OCI-LY1 (cell line): Measurements from ENCODE around the gene MAT2A.

Experiments
- H2AFZ ChIP-seq: fragments of 200-600 bp; sonication (generic), shearing (Covaris generic); 2 replicates; pipeline ENCODE4 v1.6.0; 2014; ENCODE audit warnings: antibody characterized with exemption, mild to moderate bottlenecking, low read length
- H3F3A ChIP-seq: fragments of 200-600 bp; sonication (generic), shearing (Covaris generic); 2 replicates; pipeline ENCODE4 v1.6.0; 2014; ENCODE audit warnings: mild to moderate bottlenecking, antibody characterized with exemption, low read length, moderate library complexity; ENCODE audit not compliant: insufficient read depth
- H3K27ac ChIP-seq: fragments of 200-600 bp; sonication (generic); 2 replicates; pipeline ENCODE4 v1.5.1; 2014; ENCODE audit warnings: low read length, mixed run types, mild to moderate bottlenecking, low read depth; ENCODE audit not compliant: poor library complexity, severe bottlenecking
- H3K27me3 ChIP-seq: fragments of 200-600 bp; sonication (generic); 2 replicates; pipeline ENCODE4 v1.6.0; 2014; ENCODE audit warnings: antibody characterized with exemption, mild to moderate bottlenecking, low read length, moderate library complexity; ENCODE audit not compliant: insufficient read depth
- H3K36me3 ChIP-seq: fragments of 200-600 bp; sonication (generic); 2 replicates; pipeline ENCODE4 v1.6.1; 2014; ENCODE audit warnings: mild to moderate bottlenecking, antibody characterized with exemption, low read length, moderate library complexity, mixed read lengths; ENCODE audit not compliant: insufficient read depth
- H3K4me1 ChIP-seq: fragments of 200-600 bp; sonication (generic); 2 replicates; pipeline ENCODE4 v1.5.1; 2014; ENCODE audit warnings: mild to moderate bottlenecking, low read length, moderate library complexity; ENCODE audit not compliant: insufficient read depth, severe bottlenecking
- H3K4me2 ChIP-seq: fragments of 200-600 bp; sonication (generic), shearing (Covaris generic); 2 replicates; pipeline ENCODE4 v1.6.1; 2014; ENCODE audit warnings: low read length
- H3K4me3 ChIP-seq: fragments of 200-600 bp; sonication (generic); 2 replicates; pipeline ENCODE4 v1.5.1; 2014; ENCODE audit warnings: low read length, low read depth, mild to moderate bottlenecking, mixed read lengths; ENCODE audit not compliant: poor library complexity, severe bottlenecking
- H3K79me2 ChIP-seq: fragments of 200-600 bp; shearing (Covaris generic); 2 replicates; pipeline ENCODE4 v1.6.1; 2016; ENCODE audit warnings: mixed run types, low read length, mixed read lengths; ENCODE audit not compliant: insufficient read depth
- H3K9ac ChIP-seq: fragments of 200-600 bp; sonication (generic), shearing (Covaris generic); 2 replicates; pipeline ENCODE4 v1.6.1; 2014; ENCODE audit warnings: mild to moderate bottlenecking, low read length, mixed read lengths
- H3K9me2 ChIP-seq: fragments of 200-600 bp; sonication (generic), shearing (Covaris generic); 2 replicates; pipeline ENCODE4 v1.6.1; 2014; ENCODE audit warnings: low read depth, mild to moderate bottlenecking, low read length, mixed read lengths
- H3K9me3 ChIP-seq: fragments of 200-600 bp; shearing (Covaris generic); 2 replicates; pipeline ENCODE4 v1.6.1; 2014; ENCODE audit warnings: low read length, mixed read lengths
- H4K20me1 ChIP-seq: fragments of 200-600 bp; sonication (generic), shearing (Covaris generic); 2 replicates; pipeline ENCODE4 v1.6.0; 2016; ENCODE audit warnings: mild to moderate bottlenecking, low read length; ENCODE audit not compliant: insufficient read depth
- CTCF ChIP-seq: fragments of 200-600 bp; sonication (generic), shearing (Covaris generic); IDR thresholded peaks from 2 replicates; pipeline ENCODE4 v1.5.1; 2017; ENCODE audit warnings: mild to moderate bottlenecking, antibody characterized with exemption, low read length, moderate library complexity, mixed read lengths
- EZH2 ChIP-seq: fragments of 200-600 bp; sonication (generic), shearing (Covaris generic); IDR thresholded peaks from 2 replicates; pipeline ENCODE4 v1.8.0; 2017; ENCODE audit warnings: borderline replicate concordance, mixed run types, mild to moderate bottlenecking, antibody characterized with exemption, low read length, moderate library complexity, mixed read lengths

MAT2A gene

DNA sequence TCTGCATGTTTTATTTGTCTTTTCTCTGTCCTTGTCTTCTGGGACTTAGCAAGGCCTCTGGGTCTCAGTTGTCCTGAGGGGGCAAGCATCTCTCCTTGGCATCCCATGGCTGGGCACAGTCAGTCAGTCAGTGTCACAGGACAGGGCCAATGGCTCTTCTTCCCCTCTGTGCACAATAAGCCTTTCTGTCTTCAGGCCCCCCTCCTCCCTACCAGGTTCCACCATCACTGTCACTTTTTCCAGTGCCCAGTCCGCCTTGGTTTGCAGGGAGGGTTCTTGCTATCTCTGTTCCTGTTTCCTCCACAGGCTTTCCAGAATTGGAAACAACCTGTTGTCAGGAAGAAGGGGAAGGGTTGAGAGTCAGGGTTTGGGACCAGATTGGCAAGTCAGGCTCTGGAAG lies 43.5 kb downstream of the MAT2A start:
- Histone ChIP-seq H3K9me3 (no peaks in the 10 kb centered on the region), H3K79me2 (no peaks in the 10 kb centered on the region), H3K4me1 (peaks cover 29% of the 10 kb centered on the region), H3K36me3 (peaks cover 53% of the 10 kb centered on the region), H3K4me3 (no peak overlapping the region), H3K9ac (no peak overlapping the region), H3K4me2 (no peak overlapping the region), H3K9me2 (no peaks in the 10 kb centered on the region), H4K20me1 (no peaks in the 10 kb centered on the region), H3K27ac (no peak overlapping the region), H2AFZ (no peak overlapping the region), H3F3A (no peaks in the 10 kb centered on the region), H3K27me3 (no peaks in the 10 kb centered on the region)
- TF ChIP-seq EZH2 = no peak
- TF ChIP-seq CTCF = no peak

DNA sequence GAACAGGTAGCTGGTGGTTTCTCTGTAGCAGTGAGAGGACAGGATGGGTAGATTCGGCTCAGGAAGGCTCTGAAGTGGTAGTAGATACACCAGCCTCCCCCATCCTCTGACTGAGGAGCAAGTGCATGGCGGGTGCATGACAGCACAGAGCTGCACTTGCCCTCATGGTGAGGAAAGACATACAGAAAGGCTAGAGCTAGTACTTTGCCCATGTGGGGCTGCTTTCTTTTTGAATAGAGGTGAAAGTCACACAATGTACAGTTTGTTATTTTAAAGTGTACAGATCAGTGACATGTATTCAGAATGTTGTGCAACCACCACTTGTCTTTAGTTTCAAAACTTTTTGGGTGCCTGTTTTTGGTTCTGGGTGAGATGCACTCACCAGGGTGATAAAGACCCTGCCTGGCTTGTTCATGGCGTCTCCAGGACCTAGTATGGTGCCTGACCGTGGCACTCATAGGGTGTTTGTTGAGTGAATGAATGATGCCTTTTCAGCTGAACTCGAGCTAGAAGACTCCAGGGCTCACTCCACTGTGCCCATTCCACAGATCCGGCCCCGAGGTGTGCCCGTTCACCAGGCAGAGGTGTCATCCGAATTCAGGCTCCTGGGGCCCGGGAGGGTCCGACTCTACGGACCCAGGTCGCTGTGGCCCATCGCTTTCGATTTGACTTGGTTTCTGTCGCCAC lies 44.8 kb downstream of the MAT2A start:
- H3K9ac ChIP-seq = no peak overlapping the region; the same call in 1 of the 2 replicates
- H3K4me2 ChIP-seq = peak overlapping the region; percentile 46; the same call in 1 of the 2 replicates
- no peak overlapping the region for H3K27ac ChIP-seq
- H3K9me3 ChIP-seq = no peaks in the 10 kb centered on the region
- H4K20me1 ChIP-seq = no peaks in the 10 kb centered on the region
- H3K27me3 ChIP-seq = no peaks in the 10 kb centered on the region
- TF ChIP-seq CTCF (no peak), EZH2 (no peak)
- no peaks in the 10 kb centered on the region for H3F3A ChIP-seq
- H3K9me2 ChIP-seq = no peaks in the 10 kb centered on the region
- no peaks in the 10 kb centered on the region for H3K79me2 ChIP-seq
- peak overlapping the region; percentile 7 for H3K4me3 ChIP-seq
- H3K4me1 ChIP-seq = peaks cover 16% of the 10 kb centered on the region
- H3K36me3 ChIP-seq = peaks cover 53% of the 10 kb centered on the region
- no peak overlapping the region for H2AFZ ChIP-seq

- H3K9ac ChIP-seq = no peak within 1 kb of the TSS; the same call in 1 of the 2 replicates
- H3K36me3 ChIP-seq = peaks cover 51% of the 10 kb centered on the region
- H2AFZ ChIP-seq = no peak within 1 kb of the TSS
- no peaks in the 10 kb centered on the region for H3K27me3 ChIP-seq
- peak within 1 kb of the TSS; percentile 46; the same call in 1 of the 2 replicates for H3K4me2 ChIP-seq
- peak within 1 kb of the TSS; percentile 7 for H3K4me3 ChIP-seq
- peaks cover 10% of the 10 kb centered on the region for H3K4me1 ChIP-seq
- no peaks in the 10 kb centered on the region for H4K20me1 ChIP-seq
- H3K9me2 ChIP-seq = no peaks in the 10 kb centered on the region
- no peaks in the 10 kb centered on the region for H3F3A ChIP-seq
- TF ChIP-seq CTCF = no peak
- TF ChIP-seq EZH2 = no peak
- H3K79me2 ChIP-seq = no peaks in the 10 kb centered on the region
- no peak within 1 kb of the TSS for H3K27ac ChIP-seq
- H3K9me3 ChIP-seq = no peaks in the 10 kb centered on the region
Measured at GRCh38 chr2:85584354-85584856, 45.4 kb downstream of the MAT2A start, which contains the start of gene VAMP5. VAMP5 (plus strand) TSS chr2:85584431; CDS start chr2:85584491, 60 bp downstream.
